Measurements from ENCODE around the gene DCXR. TPM values are rescaled to one million over a fixed set of nuclear protein-coding genes. Genes with fewer than 3 reads are reported as not detected.
A peak's percentile ranks its signal among the peaks of the same experiment; 100 is the strongest.

Gene DCXR
- total RNA-seq, 1 donor from 2014 or later = 36.5 TPM

DNA sequence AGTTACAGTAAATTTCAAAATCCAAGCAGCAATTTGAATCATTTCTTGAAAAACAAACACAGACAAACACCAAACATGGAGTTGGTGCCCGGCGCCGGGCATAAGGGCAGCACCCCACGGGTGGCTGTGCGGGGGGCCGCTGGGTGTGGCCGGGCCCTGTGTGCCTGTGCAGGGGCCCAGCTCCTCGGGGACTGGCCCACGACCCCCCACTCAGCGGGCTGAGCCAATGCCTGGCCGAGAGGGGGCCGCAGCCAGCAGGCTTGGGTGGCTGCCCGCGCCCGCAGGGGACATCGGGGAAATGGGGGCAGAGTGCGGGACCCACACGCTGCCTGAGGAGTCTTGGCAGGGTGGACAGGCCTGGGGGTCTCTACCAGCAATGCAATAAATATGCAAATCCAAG, 40.9 kb upstream of the DCXR start:
- Histone ChIP-seq H2AFZ (replicated peaks) (no peak overlapping the region), H3F3A (ENCODE audit: low read depth) (peaks cover 37% of the 10 kb centered on the region), H3K9me3 (ENCODE audit: low read depth) (no peaks in the 10 kb centered on the region), H3K27ac (peak overlapping the region; percentile 53), H3K4me3 (no peak overlapping the region), H3K4me2 (no peak overlapping the region), H4K20me1 (ENCODE audit: low read depth) (peaks cover 48% of the 10 kb centered on the region), H3K36me3 (no peaks in the 10 kb centered on the region), H3K27me3 (peaks cover 12% of the 10 kb centered on the region), H3K4me1 (no peaks in the 10 kb centered on the region), H3K79me2 (ENCODE audit: low read depth) (no peaks in the 10 kb centered on the region), H3K9ac (no peak overlapping the region)
- TF ChIP-seq, protein P1, sequence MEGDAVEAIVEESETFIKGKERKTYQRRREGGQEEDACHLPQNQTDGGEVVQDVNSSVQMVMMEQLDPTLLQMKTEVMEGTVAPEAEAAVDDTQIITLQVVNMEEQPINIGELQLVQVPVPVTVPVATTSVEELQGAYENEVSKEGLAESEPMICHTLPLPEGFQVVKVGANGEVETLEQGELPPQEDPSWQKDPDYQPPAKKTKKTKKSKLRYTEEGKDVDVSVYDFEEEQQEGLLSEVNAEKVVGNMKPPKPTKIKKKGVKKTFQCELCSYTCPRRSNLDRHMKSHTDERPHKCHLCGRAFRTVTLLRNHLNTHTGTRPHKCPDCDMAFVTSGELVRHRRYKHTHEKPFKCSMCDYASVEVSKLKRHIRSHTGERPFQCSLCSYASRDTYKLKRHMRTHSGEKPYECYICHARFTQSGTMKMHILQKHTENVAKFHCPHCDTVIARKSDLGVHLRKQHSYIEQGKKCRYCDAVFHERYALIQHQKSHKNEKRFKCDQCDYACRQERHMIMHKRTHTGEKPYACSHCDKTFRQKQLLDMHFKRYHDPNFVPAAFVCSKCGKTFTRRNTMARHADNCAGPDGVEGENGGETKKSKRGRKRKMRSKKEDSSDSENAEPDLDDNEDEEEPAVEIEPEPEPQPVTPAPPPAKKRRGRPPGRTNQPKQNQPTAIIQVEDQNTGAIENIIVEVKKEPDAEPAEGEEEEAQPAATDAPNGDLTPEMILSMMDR (IDR thresholded peaks at IDR 0.05) = no peak
- peaks cover 5% of the 10 kb centered on the region for H3K36me3 Mint-ChIP-seq
- H3K4me3 Mint-ChIP-seq = no peak overlapping the region
- no peak for DNase-seq (ENCODE audit: low spot score)
- no peaks in the 10 kb centered on the region for H3K9me3 Mint-ChIP-seq
- H3K27me3 Mint-ChIP-seq (ENCODE audit: insufficient read depth, low read depth) = peaks cover 2% of the 10 kb centered on the region
- peaks cover 2% of the 10 kb centered on the region for H3K4me1 Mint-ChIP-seq
- no peak overlapping the region for H3K27ac Mint-ChIP-seq

DNA sequence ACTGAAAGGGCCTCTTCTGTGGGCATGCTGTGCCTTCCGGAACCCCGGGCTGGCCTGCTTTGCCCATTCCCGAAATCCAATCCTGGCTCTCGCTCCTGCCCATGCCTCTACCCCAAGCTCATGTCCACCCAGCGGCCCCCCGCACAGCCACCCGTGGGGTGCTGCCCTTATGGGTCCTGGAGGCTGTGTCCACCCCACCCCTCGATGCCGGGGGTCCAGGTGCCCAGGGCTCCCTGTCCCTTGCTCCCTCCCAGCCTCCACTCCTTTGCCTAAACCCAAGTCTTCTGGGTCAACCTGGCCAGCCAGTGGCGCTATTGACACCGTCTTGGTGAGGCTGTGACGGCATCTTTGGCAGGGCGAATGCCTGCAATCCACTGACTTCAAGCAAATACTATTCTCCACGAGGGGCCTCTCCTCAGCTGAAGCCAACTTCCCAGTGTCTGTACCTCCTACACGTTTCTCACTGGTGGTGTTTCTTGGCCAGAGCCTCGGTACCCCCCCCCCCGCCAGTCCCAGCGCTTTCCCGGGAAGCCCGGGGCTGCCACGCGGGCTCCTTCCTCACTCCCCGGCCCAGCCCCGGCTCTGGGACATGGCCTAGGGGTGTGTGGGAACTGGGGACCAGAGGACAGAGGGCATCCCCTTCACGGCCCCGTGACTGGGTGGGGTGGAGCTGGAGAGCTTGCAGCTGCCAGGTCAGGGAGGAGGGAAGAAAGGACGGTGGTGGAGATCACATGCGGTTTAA, 40.3 kb upstream of the DCXR start:
- no peak overlapping the region for H3K9ac ChIP-seq
- H3K36me3 Mint-ChIP-seq = peaks cover 5% of the 10 kb centered on the region

DNA sequence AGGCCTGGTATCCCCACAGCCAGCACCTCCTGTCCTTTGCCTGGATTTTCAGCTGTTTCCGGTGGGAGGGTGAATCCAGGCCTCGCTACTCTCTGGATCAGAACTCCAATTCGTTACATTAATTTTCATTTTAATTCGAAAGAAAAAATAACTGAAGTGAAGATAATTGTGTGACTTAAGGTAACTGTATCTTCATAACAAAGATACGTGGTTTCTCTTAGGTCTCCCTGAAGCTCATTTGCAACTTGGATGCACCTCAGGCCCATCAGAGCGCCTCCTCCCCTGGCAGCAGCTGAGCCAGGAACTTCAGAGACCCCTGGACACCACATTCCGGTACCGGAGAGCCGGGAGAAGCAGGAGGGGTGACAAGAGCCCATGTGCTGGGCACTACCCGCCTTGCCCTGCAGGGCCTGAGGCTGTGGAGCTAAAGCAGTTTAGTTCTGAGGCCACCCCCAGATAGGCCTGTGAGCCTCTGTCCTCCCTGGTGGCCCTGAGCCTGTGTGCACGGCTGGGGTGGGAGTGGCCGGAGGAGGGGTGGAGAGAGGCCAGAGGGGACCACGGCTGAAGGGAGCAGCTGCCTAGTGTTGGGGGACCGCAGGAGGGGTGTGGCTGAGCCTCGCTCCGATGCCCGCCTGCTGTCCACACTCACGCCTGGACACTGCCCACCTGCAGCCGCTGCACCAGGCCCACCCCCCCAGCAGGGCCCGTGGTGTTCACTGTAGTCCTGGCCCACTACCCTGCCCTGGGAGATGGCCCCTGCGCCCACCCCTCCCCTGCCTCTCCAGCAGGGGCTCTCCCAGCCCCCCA, 39.5 kb upstream of the DCXR start:
- Histone ChIP-seq H3K27ac (peak overlapping the region; percentile 34), H3K36me3 (no peaks in the 10 kb centered on the region), H3K4me2 (no peak overlapping the region), H3K9me3 (ENCODE audit: low read depth) (no peaks in the 10 kb centered on the region), H3K4me3 (no peak overlapping the region), H3K4me1 (no peaks in the 10 kb centered on the region), H3K9ac (no peak overlapping the region), H3K27me3 (peaks cover 25% of the 10 kb centered on the region), H3K79me2 (ENCODE audit: low read depth) (no peaks in the 10 kb centered on the region), H2AFZ (replicated peaks) (no peak overlapping the region), H4K20me1 (ENCODE audit: low read depth) (peaks cover 34% of the 10 kb centered on the region), H3F3A (ENCODE audit: low read depth) (peaks cover 37% of the 10 kb centered on the region)
- H3K27me3 Mint-ChIP-seq (ENCODE audit: insufficient read depth, low read depth) = peaks cover 2% of the 10 kb centered on the region
- peak; percentile 57 for DNase-seq (ENCODE audit: low spot score)
- H3K4me3 Mint-ChIP-seq = no peak overlapping the region
- H3K36me3 Mint-ChIP-seq = peaks cover 5% of the 10 kb centered on the region
- TF ChIP-seq EZH2 (IDR thresholded peaks at IDR 0.05) = no peak
- TF ChIP-seq EZH2phosphoT487 (IDR thresholded peaks at IDR 0.05) = no peak
- TF ChIP-seq, protein P1 (IDR thresholded peaks at IDR 0.05) = no peak
- H3K27ac Mint-ChIP-seq = no peak overlapping the region
- no peaks in the 10 kb centered on the region for H3K9me3 Mint-ChIP-seq
- H3K4me1 Mint-ChIP-seq = peaks cover 2% of the 10 kb centered on the region

More for the DNA sequence above, 40.3 kb upstream of the DCXR start:
- H3K4me3 ChIP-seq = no peak overlapping the region
- no peaks in the 10 kb centered on the region for H3K79me2 ChIP-seq (ENCODE audit: low read depth)
- H3F3A ChIP-seq (ENCODE audit: low read depth) = peaks cover 37% of the 10 kb centered on the region
- Mint-ChIP-seq H3K4me3 (no peak overlapping the region), H3K9me3 (no peaks in the 10 kb centered on the region), H3K27me3 (ENCODE audit: insufficient read depth, low read depth) (peaks cover 2% of the 10 kb centered on the region), H3K4me1 (peaks cover 2% of the 10 kb centered on the region), H3K27ac (no peak overlapping the region)
- no peak overlapping the region for H2AFZ ChIP-seq (replicated peaks)
- DNase-seq (ENCODE audit: low spot score) = peak; percentile 41
- peaks cover 19% of the 10 kb centered on the region for H3K27me3 ChIP-seq
- H3K4me2 ChIP-seq = no peak overlapping the region
- H3K36me3 ChIP-seq = no peaks in the 10 kb centered on the region
- peak overlapping the region; percentile 34 for H3K27ac ChIP-seq
- no peak for TF ChIP-seq EZH2 (IDR thresholded peaks at IDR 0.05)
- TF ChIP-seq, protein P1 (IDR thresholded peaks at IDR 0.05) = peak; percentile 7
- H4K20me1 ChIP-seq (ENCODE audit: low read depth) = peaks cover 42% of the 10 kb centered on the region
- H3K9me3 ChIP-seq (ENCODE audit: low read depth) = no peaks in the 10 kb centered on the region
- H3K4me1 ChIP-seq = no peaks in the 10 kb centered on the region

Data from neural progenitor cell (in vitro differentiated cells).